ENCODE measurements around the gene CD58.

CD58 gene

DNA sequence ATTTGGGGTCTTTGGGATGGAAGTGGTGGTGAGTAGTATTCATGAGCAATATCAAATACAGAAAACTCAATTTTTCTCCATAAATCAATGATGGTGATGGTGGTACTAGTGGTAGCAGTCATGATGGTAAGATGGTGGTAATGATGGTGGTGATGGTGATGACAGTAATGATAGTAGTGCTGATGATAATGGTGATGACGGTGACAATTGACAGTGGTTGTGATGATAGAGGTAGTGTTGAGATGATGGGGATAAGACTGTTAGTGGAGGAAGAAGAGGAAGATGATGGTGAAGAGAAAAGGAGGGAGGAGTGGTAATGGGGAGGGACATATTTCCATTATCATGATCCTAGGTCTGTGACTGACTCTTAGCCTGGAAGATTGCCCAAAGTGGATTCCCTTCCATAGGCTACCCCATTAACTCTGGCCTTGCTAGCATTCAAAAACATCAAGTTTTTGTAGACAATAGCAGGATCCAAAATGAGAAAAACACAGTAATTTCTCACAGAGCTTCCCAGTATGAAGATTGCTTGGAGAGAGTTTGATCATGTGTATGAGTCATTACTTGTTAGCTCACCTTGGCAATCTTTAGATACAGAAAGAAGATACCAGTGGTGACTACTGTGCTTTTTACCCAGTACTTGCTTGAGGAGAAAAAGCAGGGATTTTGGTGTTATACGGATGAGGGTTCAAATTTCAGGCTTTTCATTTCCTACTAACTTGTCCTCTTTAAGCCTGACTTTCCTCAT lies 103.8 kb downstream of the CD58 start:
- TF ChIP-seq, protein P1, sequence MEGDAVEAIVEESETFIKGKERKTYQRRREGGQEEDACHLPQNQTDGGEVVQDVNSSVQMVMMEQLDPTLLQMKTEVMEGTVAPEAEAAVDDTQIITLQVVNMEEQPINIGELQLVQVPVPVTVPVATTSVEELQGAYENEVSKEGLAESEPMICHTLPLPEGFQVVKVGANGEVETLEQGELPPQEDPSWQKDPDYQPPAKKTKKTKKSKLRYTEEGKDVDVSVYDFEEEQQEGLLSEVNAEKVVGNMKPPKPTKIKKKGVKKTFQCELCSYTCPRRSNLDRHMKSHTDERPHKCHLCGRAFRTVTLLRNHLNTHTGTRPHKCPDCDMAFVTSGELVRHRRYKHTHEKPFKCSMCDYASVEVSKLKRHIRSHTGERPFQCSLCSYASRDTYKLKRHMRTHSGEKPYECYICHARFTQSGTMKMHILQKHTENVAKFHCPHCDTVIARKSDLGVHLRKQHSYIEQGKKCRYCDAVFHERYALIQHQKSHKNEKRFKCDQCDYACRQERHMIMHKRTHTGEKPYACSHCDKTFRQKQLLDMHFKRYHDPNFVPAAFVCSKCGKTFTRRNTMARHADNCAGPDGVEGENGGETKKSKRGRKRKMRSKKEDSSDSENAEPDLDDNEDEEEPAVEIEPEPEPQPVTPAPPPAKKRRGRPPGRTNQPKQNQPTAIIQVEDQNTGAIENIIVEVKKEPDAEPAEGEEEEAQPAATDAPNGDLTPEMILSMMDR (conservative IDR thresholded peaks at IDR 0.05; ENCODE audit: low read depth, low read length), result no peak
- DNase-seq (ENCODE audit: low read depth), result no peak
- no peak overlapping the region for H3K4me3 ChIP-seq (ENCODE audit: low read length)

DNA sequence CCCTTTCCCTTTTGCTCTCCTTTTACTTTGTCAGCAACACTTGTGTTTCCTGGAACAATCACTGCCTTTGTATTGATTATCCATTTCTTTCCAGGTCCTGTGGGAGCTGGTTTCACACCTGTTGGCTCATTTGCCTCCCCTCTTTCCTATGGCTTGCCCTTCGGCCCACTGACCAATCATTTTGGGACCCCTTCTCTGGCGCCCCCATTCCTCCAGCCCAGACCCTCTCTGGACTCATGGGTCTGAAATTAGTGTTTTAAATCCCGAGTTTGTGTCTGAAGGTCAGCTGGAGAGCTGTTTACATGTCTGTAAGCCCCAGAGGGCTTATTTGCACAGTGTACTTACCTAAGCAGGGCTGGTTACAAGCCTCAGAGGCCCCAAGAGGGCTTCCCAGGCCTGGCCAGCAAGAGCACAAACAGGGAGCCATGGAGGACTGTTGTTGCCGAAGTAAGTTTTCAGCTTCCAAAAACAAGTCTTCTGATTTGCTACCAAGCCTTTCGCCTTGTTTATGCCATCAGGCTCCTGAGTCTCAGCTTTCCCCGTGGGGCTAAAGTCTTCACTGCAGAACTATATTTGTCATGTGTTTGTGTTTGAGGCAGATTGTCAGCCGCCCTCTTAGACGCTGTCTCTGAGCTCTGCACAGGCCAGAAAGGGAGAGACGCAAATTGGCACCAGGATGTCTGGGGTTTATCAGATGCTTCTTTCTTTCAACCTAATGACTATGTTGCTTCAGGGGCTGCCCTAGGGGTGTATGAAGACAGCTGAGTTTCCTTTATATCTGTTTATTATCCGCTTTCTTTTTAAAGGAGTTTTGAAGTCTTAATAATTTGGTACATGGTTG lies 104.8 kb downstream of the CD58 start:
- TF ChIP-seq, protein P1 (conservative IDR thresholded peaks at IDR 0.05; ENCODE audit: low read depth, low read length), result no peak
- H3K4me3 ChIP-seq (ENCODE audit: low read length), result no peak overlapping the region
- DNase-seq (ENCODE audit: low read depth), result no peak

DNA sequence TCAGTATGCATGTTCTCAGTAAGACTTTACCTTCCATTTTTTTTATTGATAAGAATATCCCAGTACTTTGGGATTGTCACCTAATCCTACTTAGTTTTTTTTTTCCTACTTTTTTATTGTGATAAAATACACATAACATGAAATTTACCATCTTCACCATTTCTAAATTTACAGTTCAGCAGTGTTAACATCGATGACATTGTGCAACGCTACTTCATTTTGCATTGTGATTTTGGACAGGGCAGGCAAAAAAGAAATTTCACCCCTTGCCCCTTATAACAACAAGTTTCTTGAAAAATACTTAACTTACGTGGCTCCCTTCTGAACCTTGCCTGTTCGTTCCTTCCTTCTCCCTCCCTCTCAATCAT lies 105.4 kb downstream of the CD58 start:
- H3K4me3 ChIP-seq (ENCODE audit: low read length), result no peak overlapping the region
- DNase-seq (ENCODE audit: low read depth), result no peak
- TF ChIP-seq, protein P1 (conservative IDR thresholded peaks at IDR 0.05; ENCODE audit: low read depth, low read length), result no peak

Data from retinal pigment epithelial cell (primary cell).